Activated CD4-positive, alpha-beta memory T cell treated with anti-CD3 and anti-CD28 coated beads, Interleukin-2, amount 10 ng/mL, durations not matched to agents 7 days and 5 days (primary cell): ENCODE data around the gene MX2. TPM values are rescaled to one million over a fixed set of nuclear protein-coding genes. Genes with fewer than 3 reads are reported as not detected.

Experiments
- CTCF ChIA-PET: fragments of 350-600 bp; sonication (Branson Sonifier 250); formaldehyde crosslinking; loops from one replicate; lab custom pipeline; 2021; ENCODE audit warnings: antibody characterized with exemption, inconsistent platforms; lab: Charles Lee
- POLR2A ChIA-PET: fragments of 350-600 bp; sonication (Branson Sonifier 250); formaldehyde crosslinking; loops from one replicate; lab custom pipeline; 2021; ENCODE audit warnings: antibody characterized with exemption; lab: Charles Lee
- DNase-seq: peaks from one replicate; pipeline ENCODE4 v3.0.0-alpha.2; 2020
- H3K27ac Mint-ChIP-seq: one replicate; pipeline ENCODE4 v1.8.0; 2021; ENCODE audit warnings: mild to moderate bottlenecking, mixed read lengths
- H3K27me3 Mint-ChIP-seq: one replicate; pipeline ENCODE4 v1.8.0; 2021; ENCODE audit warnings: mixed read lengths
- H3K36me3 Mint-ChIP-seq: one replicate; pipeline ENCODE4 v1.8.0; 2021; ENCODE audit warnings: low read depth, mixed read lengths
- H3K4me1 Mint-ChIP-seq: one replicate; pipeline ENCODE4 v1.8.0; 2021; ENCODE audit warnings: mixed read lengths
- H3K4me3 Mint-ChIP-seq: one replicate; pipeline ENCODE4 v1.8.0; 2021; ENCODE audit warnings: mild to moderate bottlenecking, mixed read lengths
- H3K9me3 Mint-ChIP-seq: one replicate; pipeline ENCODE4 v1.8.0; 2021; ENCODE audit warnings: mixed read lengths
- total RNA-seq, 2 experiments: library from RNA; stranded (reverse); gene quantifications; one replicate each; pipeline ENCODE4 v1.2.3, GENCODE V29; 2021

The MX2 gene
- total RNA-seq, 2 experiments from 2014 or later: 167 to 171 TPM

DNA sequence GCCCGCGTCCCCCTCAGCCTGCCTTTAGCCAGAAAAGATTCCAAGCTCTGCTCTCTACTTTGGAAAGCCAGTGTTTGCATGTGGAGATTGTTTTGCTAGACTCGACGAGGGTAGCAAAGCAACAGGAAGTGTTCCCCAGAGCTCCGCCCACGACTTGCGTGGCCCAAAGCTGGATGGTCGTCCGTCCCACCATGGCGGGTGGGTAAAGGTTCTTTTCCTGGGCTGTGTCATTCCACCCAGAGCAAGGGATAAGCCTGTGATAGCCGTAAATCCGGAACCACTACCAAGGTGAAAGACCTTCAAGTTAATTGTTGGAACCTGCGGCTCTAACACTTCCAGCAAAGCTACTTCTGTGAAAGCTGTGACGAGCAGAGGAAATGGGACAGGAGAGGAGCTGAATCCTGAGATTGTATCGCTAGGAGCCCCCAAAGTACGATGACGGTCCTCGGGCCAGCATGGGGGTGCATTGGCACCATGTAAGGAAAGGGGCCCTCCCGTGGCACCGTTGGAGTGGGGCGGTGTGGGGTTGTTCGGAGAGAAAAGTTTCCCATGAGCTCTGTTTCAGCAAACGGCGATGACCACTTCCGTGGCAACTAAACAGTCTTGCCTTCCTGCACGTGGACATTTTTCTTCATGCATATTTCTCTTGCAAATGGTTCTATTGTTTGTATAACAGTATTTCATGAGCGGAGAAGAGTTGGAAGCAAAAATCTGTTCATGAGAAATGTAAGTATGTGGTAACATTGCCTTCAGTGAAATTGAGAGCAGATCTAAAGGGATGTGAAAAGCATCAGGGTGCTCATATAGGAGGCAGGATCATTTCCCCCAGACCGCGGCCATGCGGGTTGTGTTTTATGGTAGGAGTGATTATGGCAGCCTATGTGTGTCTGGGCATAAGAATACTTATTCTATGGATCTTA lies 8.4 kb downstream of the MX2 start:
- peaks cover 74% of the 10 kb centered on the region for H3K36me3 Mint-ChIP-seq
- H3K27me3 Mint-ChIP-seq: no peaks in the 10 kb centered on the region
- POLR2A ChIA-PET: interaction anchor here (1.0 to 5.4 kb wide), 9 partner anchors 8 to 63 kb away, joined by 3 to 43 read pairs (median 4); partner anchors contain the start of genes MX1 and MX2
- H3K27ac Mint-ChIP-seq: peak overlapping the region; percentile 77
- peaks cover 72% of the 10 kb centered on the region for H3K4me1 Mint-ChIP-seq
- H3K4me3 Mint-ChIP-seq: peak overlapping the region; percentile 70
- H3K9me3 Mint-ChIP-seq: no peaks in the 10 kb centered on the region
- CTCF ChIA-PET: interaction anchor here (0.8 to 2.7 kb wide), 6 partner anchors 10 to 747 kb away, joined by 3 to 12 read pairs (median 3); no protein-coding TSS in a partner anchor
- DNase-seq: peak; percentile 53

DNA sequence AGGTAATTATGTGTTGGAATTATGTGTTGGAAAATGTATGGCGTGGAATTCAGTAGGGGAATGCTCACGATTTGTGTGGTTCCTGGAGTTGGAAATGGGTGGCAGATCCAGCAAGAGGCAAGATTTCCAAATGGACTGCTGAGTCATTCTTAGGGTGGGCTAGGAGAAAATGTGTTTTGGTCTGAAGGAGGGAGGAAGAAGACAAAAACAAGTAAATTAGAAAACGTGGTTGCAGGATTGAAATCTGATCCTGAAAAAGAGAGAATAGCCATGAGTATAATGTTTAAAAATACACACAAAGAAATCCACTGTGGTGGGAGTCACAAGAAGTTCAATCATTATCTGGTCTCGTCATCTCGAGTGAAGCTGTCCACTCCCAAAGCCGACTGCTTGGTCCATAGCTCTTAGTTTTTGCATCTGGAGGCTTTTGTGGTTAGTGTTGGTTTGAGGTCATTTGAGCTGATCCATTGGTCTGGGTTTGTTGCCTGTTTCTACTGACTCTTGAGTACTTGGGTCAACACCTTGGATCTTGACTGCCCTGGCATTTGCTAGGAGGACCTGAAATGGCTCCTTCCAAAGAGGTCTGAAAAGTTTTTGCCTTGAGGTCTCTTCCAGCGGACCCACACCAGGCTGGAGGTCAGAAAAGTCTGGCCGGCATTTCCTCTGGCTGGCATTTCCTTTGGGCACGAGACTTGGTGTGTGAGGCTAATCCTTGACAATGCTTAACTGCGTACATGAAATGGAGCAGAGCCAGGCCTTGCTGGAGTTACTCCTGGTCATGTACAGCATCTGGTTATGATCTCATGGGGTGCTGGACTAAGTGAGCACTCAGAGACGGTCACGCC lies 9.2 kb downstream of the MX2 start:
- H3K27ac Mint-ChIP-seq: peak overlapping the region; percentile 77
- no peaks in the 10 kb centered on the region for H3K27me3 Mint-ChIP-seq
- peaks cover 66% of the 10 kb centered on the region for H3K4me1 Mint-ChIP-seq
- DNase-seq: no peak
- H3K4me3 Mint-ChIP-seq: peak overlapping the region; percentile 70
- ChIA-PET POLR2A (interaction anchor here (1.4 to 5.4 kb wide), 4 partner anchors 9 to 55 kb away, joined by 4 to 43 read pairs (median 27); partner anchors contain the start of genes MX1 and MX2), CTCF (interaction anchor here (1.4 to 2.7 kb wide), 2 partner anchors 87 to 746 kb away, joined by 3 to 12 read pairs; no protein-coding TSS in a partner anchor)
- H3K9me3 Mint-ChIP-seq: no peaks in the 10 kb centered on the region
- H3K36me3 Mint-ChIP-seq: peaks cover 66% of the 10 kb centered on the region

DNA sequence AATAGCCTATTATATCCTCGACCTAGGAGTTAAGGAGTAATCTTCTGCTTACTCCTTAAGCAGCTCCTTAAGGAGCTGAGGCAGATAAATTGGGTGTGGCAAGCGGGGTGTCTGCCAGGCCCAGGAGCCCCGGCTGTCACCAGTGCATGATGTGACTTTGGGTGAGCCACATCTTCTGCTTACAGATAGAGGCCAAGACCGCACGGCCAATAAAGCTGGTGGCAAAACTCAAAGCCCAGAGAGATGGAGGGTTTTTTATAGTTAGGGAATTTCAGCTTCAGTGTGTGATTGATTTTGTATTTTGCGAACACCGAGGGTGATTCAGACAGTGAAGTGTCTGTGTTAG lies 9.8 kb downstream of the MX2 start:
- CTCF ChIA-PET: no interaction called here
- no peak for DNase-seq
- Mint-ChIP-seq H3K4me3 (no peak overlapping the region), H3K27ac (no peak overlapping the region), H3K36me3 (peaks cover 66% of the 10 kb centered on the region), H3K9me3 (no peaks in the 10 kb centered on the region), H3K4me1 (peaks cover 61% of the 10 kb centered on the region), H3K27me3 (no peaks in the 10 kb centered on the region)
- POLR2A ChIA-PET: interaction anchor here (2.2 to 5.4 kb wide), 2 partner anchors 10 to 55 kb away, joined by 12 to 43 read pairs; partner anchors contain the start of genes MX1 and MX2

GRCh38 chr21:41373253-41373652 lies 11.4 kb downstream of the MX2 start:
- H3K4me3 Mint-ChIP-seq: no peak overlapping the region
- DNase-seq: no peak
- H3K27me3 Mint-ChIP-seq: no peaks in the 10 kb centered on the region
- H3K36me3 Mint-ChIP-seq: peaks cover 65% of the 10 kb centered on the region
- ChIA-PET CTCF (interaction anchor here (0.7 kb wide), 1 partner anchor 16 kb away, joined by 3 read pairs; no protein-coding TSS in a partner anchor), POLR2A (interaction anchor here (5.4 kb wide), 1 partner anchor 11 kb away, joined by 43 read pairs; the partner anchor contains the start of gene MX2)
- no peak overlapping the region for H3K27ac Mint-ChIP-seq
- peaks cover 47% of the 10 kb centered on the region for H3K4me1 Mint-ChIP-seq
- no peaks in the 10 kb centered on the region for H3K9me3 Mint-ChIP-seq

DNA sequence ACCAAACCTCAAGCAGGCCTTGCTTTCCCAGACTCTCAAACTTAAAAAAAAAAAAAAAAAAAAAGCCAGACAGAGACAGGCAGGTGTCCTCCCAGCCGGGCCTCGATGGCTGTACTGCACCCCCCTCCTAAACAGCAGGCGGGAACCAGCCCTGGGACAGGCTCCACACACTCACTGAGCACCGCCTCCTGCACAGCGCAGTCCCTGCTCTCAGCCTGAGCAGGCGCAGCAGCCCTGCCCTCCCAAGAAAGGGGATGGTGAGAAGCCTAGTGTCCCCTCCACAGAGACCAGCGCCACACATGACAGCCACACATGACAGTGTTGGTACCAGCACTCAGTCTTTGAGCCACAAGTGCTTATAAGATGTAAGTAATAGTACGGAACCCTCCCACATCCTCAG lies 11.9 kb downstream of the MX2 start:
- Mint-ChIP-seq H3K36me3 (peaks cover 63% of the 10 kb centered on the region), H3K27ac (no peak overlapping the region), H3K9me3 (no peaks in the 10 kb centered on the region), H3K4me1 (peaks cover 42% of the 10 kb centered on the region), H3K4me3 (no peak overlapping the region), H3K27me3 (no peaks in the 10 kb centered on the region)
- no peak for DNase-seq
- ChIA-PET CTCF (interaction anchor here (0.7 kb wide), 1 partner anchor 17 kb away, joined by 3 read pairs; no protein-coding TSS in a partner anchor), POLR2A (interaction anchor here (5.4 kb wide), 1 partner anchor 12 kb away, joined by 43 read pairs; the partner anchor contains the start of gene MX2)

DNA sequence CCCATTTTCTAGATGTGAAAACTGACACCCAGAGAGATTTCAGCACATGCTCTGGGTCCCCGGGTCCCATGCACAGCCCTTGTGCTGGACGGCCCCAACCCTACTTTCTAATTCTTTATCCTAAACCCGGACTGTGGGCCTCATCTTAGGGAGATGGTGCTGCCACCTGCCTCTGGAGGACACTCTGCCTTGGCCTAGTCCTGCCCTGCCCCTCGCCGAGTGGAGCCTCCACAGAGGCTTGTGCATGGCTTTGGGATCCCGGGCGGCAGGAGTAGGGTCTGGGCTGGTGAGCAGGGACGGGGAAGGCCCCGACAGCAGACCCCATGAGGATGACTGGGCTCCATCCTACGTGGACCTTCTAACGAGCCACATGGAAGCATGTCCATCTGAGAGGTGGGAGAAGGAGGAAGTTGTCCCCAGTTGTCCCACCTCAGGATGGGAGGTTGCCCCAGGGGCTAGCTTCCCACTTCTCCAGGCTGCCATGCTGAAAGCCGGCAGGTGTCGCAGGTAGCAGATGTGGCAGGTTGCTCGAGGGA lies 12.4 kb downstream of the MX2 start:
- H3K27me3 Mint-ChIP-seq: no peaks in the 10 kb centered on the region
- ChIA-PET POLR2A (interaction anchor here (5.4 kb wide), 1 partner anchor 12 kb away, joined by 43 read pairs; the partner anchor contains the start of gene MX2), CTCF (no interaction called here)
- peaks cover 64% of the 10 kb centered on the region for H3K36me3 Mint-ChIP-seq
- DNase-seq: no peak
- H3K27ac Mint-ChIP-seq: no peak overlapping the region
- H3K9me3 Mint-ChIP-seq: no peaks in the 10 kb centered on the region
- H3K4me3 Mint-ChIP-seq: no peak overlapping the region
- peaks cover 37% of the 10 kb centered on the region for H3K4me1 Mint-ChIP-seq

DNA sequence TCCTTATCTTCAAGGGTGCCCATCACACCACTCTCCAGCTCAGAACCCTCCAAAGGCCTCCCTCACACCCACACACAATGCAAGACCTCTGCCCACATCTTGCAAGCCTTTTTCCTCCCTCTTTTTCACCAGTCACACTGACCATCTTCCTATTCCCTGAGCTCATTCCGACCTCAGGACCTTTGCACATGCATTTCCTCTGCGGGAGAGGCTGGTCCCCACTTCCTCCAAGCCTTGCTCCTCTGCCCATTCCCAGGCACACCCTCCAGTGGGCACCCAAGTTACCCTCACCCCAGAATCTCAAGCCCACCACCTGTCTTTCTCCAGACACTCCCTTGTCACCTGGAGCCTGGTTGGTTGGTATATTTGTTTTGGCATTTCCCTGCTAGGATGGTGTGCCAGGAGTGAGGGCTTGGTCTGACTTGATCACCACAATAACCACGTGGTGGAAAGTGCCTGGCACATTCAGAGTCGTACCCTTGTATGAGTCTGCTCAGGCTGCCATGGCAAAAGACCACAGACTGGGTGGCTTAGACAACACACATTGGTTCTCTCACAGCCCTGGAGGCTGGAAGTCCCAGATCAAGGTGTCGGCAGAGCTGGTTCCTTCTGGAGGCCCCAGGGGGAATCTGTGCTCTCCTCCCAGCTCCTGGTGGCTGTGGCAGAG lies 13.2 kb downstream of the MX2 start:
- POLR2A ChIA-PET: interaction anchor here (2.5 kb wide), 1 partner anchor 13 kb away, joined by 8 read pairs; the partner anchor contains the start of gene MX2
- CTCF ChIA-PET: no interaction called here
- Mint-ChIP-seq H3K9me3 (no peaks in the 10 kb centered on the region), H3K4me3 (no peak overlapping the region), H3K36me3 (peaks cover 65% of the 10 kb centered on the region), H3K4me1 (peaks cover 33% of the 10 kb centered on the region), H3K27me3 (no peaks in the 10 kb centered on the region), H3K27ac (peak overlapping the region; percentile 35)
- DNase-seq: peak; percentile 26

DNA sequence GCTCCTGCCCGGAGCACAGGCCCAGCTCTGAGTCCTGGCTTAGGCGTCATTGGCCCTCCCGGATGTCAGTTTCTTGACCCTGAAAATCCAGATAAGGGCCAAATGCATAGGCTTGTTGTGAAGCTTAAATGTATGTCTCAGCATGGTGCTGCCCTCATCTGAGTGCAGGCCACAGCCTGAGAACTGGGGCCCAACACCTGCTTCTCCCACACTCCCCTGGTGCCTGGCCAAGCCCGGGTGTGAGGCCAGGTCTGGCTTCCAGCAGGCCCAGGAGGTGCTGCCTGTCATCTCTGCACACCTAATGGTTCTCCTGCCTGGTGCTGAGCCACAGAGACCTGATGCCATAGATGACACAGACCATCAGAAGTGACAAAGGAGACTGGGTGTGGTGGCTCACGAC lies 14.0 kb downstream of the MX2 start:
- DNase-seq: no peak
- Mint-ChIP-seq H3K27me3 (no peaks in the 10 kb centered on the region), H3K4me1 (peaks cover 24% of the 10 kb centered on the region), H3K27ac (no peak overlapping the region), H3K9me3 (no peaks in the 10 kb centered on the region), H3K4me3 (no peak overlapping the region), H3K36me3 (peaks cover 65% of the 10 kb centered on the region)
- ChIA-PET POLR2A (interaction anchor here (2.5 kb wide), 1 partner anchor 14 kb away, joined by 8 read pairs; the partner anchor contains the start of gene MX2), CTCF (no interaction called here)

DNA sequence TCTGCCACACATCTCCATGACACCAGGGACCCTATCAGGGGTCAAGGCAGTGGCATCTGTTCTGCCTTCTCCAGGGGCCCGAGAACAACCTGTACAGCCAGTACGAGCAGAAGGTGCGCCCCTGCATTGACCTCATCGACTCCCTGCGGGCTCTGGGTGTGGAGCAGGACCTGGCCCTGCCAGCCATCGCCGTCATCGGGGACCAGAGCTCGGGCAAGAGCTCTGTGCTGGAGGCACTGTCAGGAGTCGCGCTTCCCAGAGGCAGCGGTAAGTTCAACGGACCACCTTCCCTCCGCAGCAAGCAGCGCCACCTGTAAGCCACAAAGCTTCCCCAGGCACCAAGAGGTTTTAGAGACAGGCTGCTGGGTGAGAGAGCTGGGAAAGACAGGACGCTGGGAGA lies 15.9 kb downstream of the MX2 start:
- Mint-ChIP-seq H3K36me3 (peaks cover 72% of the 10 kb centered on the region), H3K4me1 (peaks cover 11% of the 10 kb centered on the region), H3K4me3 (no peak overlapping the region), H3K9me3 (no peaks in the 10 kb centered on the region), H3K27ac (no peak overlapping the region), H3K27me3 (no peaks in the 10 kb centered on the region)
- no peak for DNase-seq
- CTCF ChIA-PET: no interaction called here
- POLR2A ChIA-PET: interaction anchor here (1.4 kb wide), 1 partner anchor 48 kb away, joined by 4 read pairs; the partner anchor contains the start of gene MX1

DNA sequence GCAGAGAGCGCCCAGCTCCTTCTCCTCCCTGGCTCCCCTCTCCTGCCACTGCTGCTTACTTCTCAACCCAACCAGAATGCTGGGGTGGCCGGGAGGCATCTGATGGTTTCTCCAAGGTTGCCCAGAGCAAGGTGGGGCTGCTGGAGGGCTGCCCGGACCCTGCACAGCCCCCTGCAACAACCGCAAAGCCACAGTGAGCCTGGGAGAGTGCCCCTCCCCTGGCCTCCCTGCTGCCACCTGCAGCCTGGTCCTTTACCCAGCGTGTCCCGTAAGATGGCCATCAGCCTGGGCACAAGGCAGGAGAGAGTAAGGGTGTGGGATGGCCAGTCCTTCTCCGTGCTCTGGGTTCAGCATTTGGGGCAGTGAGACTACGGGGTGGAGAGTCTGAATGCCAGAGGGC lies 17.0 kb downstream of the MX2 start:
- ChIA-PET POLR2A (interaction anchor here (1.4 kb wide), 1 partner anchor 47 kb away, joined by 4 read pairs; the partner anchor contains the start of gene MX1), CTCF (no interaction called here)
- H3K4me3 Mint-ChIP-seq: no peak overlapping the region
- no peak overlapping the region for H3K27ac Mint-ChIP-seq
- H3K36me3 Mint-ChIP-seq: peaks cover 75% of the 10 kb centered on the region
- DNase-seq: no peak
- H3K27me3 Mint-ChIP-seq: no peaks in the 10 kb centered on the region
- peaks cover 11% of the 10 kb centered on the region for H3K4me1 Mint-ChIP-seq
- H3K9me3 Mint-ChIP-seq: no peaks in the 10 kb centered on the region

- ChIA-PET POLR2A (no interaction called here), CTCF (interaction anchor here (0.9 kb wide), 1 partner anchor 11 kb away, joined by 3 read pairs; no protein-coding TSS in a partner anchor)
- Mint-ChIP-seq H3K27ac (no peak overlapping the region), H3K4me1 (peaks cover 5% of the 10 kb centered on the region), H3K4me3 (no peak overlapping the region), H3K36me3 (peaks cover 75% of the 10 kb centered on the region), H3K27me3 (no peaks in the 10 kb centered on the region), H3K9me3 (no peaks in the 10 kb centered on the region)
- no peak for DNase-seq
These were observed 18.1 kb downstream of the MX2 start for GRCh38 chr21:41379901-41380300.
